ENCODE measurements around the gene RBMS3.
"Not testable (repeated sequence)": the region's sequence is repeated elsewhere in the genome, so short reads cannot be mapped to it uniquely, and the experiment has no call there.

RBMS3 gene

DNA sequence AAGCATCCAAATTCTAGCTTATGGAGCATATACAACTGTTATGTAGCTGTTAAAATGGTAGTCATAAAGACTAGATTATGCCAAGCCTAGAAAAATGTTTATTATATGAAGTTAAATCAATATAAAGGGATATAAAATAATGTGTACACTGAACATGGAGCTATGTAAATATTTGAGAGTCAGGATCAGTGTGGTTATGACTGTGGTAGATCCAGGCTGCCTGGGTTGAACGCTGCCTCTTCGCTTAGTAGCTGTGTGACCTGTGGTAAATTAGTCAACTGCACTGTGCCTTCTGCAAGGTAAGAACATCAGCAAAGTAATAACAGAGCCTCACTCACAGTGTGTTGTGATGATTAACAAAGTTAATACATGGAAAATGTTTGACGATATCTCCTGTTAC is 212.2 kb downstream of the RBMS3 start:
- no peak for DNase-seq

DNA sequence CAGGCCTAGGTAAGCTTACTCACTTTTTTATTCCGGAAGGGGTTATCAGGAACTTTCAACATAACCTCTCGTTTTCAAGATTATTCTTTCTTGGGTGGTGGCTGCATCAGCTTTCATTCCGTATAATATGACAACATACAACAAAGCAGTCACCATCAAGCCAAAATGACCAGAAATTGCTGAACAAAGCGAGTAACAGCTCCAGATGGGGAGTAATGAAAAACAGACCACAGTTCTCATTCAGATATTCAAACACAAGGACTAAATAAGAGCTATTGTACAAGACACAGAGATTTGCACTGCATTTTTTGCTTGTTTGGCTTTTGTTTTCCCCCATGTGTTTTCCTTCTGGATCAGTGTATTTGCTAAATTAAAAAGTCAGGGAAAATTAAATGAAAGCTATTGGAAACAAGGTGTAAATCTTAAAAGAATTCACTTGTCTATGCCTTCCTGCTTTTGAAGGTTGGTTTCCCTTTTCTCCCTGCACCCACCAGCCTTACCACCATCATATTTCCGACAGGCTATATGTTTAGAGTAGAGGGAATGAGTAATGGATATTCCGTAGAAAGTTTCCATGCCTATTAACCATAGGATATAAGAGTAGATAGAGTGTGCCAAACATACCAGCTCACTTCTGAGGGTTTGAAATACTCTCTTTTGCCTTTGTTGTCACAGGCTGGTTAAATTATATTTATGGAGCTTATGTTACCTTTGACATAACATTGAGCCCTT is 213.6 kb downstream of the RBMS3 start:
- no peak for DNase-seq

DNA sequence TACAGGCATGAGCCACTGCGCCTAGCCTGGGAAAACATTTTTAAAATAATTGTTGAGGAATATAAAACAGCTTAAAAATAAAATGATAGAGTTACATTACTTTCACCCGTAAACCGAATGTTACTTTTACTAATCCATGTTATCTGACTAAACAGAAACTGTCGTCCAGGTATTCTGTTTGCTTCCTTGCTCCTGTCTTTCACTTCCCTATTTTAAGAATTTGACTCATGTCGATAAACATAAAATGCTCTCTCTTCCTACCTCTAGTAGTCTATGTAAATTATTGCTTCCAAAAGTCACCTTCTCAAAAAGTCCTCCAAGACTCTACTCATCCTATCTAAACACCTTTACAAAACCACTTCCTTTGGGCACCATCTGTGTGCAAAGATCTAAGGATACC is 216.4 kb downstream of the RBMS3 start:
- DNase-seq, result no peak

DNA sequence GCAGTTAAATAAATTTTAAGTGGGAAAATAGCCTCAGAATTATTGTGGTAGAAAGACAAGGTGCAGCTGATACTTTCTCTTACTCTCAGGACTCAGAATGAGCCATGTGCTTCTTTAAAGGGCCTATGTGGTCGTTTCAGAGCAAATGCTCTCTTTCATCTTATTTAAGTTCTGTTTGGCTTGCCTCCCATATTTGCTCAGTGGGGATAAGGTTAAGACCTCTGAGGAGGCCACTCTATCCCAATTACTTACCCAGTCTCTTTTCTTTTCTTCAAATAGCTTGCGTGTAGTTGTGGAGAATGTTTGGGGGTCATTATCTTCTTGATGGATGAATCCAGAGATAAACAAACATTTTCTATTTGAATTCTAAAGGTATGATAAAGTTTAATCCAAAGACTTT is 221.9 kb downstream of the RBMS3 start:
- DNase-seq, result no peak

DNA sequence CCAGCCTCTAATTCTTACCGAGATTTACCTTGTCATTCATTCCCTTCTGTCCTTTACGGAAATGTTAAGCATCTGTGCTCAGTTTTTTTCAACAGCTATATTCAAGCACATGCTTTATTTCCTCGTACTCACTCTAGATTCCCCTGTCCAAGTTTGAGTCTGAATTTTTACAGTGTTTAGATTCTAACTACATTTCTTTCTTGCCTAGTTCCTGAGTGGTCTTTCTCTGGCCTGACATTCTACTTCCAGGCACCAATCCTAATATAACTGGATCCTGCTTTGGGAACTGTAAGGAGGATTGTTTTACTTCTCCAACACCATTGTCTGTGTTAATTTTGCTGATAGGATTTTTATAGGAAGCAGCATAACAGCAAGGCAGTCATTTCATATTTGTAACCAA is 222.4 kb downstream of the RBMS3 start:
- no peak for DNase-seq

DNA sequence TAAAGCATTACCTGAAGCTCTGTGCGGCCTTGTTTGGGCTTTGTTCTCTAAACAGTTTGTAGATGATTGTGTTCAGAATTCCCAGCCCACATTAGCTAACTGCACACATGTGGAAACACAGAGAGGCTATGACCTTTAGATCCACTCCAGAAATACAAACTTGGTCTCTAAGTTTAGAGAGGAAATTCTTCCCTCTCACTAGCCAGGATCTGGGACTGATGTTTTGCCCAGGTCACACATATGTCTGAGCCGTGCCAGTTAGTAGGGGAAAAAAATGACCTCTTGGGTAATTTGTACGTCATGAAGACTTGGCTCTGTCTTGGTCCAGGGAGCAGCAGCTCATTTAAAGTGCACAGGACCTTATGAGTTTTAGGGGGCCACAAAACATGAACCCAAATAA is 223.1 kb downstream of the RBMS3 start:
- DNase-seq, result no peak

DNA sequence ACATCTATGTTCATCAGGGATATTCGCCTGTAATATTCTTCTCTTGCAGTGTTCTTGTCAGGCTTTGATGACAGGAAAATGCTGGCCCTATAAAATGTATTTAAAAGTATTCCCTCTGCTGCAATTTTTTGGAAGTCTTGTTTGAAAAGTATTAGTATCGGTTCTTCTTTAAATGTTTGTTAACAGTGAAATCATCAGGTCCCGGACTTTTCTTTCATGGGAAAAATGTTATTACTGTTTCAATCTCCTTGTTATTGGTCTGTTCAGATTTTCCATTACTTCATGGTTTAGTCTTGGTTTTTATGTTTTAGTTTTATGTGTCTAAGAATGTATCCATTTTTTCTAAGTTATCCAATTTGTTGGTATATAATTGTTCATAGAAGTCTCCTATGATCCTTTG is 225.6 kb downstream of the RBMS3 start:
- no peak for DNase-seq

DNA sequence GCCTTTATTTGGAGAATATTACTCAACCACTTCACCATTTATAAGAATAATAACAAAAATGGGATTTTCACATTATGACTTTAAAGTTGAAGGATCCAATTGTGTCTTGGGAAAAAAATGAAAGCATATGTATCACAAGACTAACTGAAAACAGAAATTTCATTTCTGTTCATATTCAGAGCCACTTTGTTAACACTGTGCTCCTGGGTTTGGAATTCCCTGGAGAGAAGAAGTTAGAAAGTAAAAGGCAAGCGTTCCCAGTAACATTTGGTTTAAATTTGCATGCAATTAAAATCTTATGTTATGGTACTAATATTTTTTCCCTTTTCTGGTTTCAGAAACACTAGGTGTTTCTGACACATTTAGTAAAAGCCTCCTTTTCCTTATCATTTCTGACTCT is 230.8 kb downstream of the RBMS3 start:
- DNase-seq, result no peak

DNA sequence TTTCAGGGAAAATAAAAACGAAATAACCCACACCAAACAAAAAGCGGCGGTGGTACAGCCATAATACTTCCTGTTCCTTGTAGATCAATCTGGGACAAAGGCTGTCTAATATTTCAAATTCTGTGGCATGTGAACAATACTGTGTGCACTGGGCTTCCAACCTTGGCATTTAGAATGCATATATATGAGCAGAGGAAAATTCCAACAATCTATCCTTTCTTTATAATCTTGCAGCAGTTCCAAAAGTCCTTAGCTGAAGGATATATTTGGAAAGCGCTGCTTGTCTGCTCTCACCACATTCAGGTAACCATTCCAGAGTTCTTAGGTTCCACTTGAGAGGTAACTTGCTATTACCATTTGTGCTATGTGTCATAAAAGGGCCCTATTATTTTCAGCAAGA is 231.8 kb downstream of the RBMS3 start:
- no peak for DNase-seq

DNA sequence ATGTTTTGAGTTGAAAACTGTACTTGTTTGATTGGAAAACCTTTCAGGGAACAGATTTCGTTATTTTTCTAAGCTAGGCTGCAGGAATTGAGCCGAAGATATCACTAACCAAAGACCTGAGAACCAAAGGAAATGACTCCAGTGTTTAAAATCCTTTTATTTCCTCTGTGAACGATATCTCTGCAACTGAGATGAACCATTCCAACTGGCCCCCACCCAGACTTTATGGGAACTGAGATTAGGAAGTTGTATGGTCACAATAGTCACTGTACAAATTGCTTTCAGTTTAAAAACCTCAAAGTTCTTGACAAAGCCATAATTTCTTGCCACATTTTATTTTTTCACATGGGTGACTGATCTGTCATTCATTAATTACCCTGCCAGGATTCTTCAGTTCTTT is 232.4 kb downstream of the RBMS3 start:
- no peak for DNase-seq

DNA sequence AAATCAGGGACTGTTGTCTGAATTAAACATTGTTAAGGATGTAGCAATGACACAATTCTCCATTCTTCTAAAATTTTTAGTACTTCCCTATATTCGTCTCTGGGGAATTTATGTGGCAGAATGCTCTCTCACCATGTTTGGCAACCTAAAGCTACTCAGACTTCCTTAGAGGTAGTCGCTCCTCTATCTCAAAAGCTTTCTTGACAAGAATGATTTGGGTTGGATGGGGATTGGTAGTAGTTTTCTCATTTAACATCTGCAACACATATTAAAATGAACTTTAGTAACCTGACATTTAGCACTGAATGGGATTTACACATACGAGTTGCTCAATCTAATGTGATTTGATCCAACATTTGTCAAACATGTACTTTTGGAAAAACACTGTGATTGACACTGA is 233.3 kb downstream of the RBMS3 start:
- DNase-seq, result no peak

DNA sequence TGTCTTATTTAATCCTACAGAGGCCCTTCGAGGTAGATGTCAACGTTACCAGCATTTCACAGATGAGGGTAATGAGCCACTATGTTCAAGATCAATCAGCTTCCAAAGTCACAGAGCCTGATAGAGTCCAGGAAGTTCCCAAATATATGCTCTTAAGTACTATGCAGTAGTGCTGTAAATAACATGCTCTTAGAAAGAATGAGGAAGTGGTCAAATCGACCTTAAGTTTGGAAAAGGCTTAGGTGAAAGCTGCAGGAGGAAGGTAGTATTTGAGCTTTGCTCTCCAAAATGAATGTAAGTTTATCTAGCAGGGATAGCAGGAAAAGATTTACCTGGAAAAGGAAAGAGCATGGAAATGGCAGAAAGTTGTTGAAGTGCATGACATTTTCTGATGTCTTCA is 234.0 kb downstream of the RBMS3 start:
- no peak for DNase-seq

DNA sequence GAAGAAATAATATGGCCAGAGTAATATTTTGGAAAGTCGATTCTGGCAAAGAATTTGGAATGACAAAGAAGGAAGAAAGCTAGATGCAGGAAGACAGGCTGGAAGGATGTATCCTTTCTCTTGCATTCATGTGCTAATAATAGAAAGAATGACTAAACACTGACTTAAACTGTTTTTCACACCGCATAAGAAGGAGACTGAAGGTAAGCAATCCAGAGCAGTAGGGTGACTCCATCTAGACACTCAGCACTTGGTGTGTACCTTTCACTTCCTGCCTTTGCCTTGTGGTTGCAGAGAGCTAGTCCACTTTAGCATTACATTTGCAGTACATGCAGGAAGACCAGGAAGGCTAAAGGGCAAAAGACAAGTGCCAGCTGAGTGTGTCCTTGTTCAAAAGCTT is 234.6 kb downstream of the RBMS3 start:
- no peak for DNase-seq

DNA sequence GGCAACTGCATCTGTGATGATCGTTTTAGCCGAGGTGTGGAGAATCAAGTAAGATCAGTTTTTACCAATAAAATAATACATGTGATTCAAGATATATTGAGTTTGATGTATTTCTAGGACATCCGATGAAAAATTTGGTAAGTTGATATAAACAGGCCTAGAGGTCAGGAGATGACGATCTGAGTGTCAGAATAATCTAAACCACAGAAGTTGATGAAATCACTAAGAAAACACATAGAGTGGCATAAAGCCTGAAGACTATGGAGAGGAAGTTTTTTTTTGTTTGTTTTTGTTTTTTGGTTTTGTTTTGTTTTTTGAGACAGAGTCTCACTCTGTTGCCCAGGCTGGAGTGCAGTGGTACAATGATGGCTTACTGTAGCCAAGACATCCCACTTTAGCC is 235.3 kb downstream of the RBMS3 start:
- DNase-seq, result no peak

DNA sequence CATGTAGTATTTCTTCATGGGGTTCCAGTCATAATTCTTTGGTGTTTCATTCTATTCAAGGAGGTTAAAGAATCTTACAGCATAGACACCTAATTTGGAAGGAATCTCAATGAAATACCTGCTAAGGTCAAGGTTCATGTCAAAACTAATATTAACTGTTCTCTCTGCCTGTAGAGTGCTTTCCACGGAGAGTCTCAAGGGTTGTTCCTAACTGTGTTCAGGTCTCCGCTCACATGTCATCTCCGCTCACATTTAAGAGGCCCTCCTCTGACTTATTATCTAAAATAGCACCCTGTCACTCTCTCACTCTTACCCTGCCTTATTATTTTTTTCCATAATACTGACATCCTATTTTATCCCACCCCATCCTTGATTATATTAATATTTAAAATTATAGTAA is 239.9 kb downstream of the RBMS3 start:
- DNase-seq, result no peak

DNA sequence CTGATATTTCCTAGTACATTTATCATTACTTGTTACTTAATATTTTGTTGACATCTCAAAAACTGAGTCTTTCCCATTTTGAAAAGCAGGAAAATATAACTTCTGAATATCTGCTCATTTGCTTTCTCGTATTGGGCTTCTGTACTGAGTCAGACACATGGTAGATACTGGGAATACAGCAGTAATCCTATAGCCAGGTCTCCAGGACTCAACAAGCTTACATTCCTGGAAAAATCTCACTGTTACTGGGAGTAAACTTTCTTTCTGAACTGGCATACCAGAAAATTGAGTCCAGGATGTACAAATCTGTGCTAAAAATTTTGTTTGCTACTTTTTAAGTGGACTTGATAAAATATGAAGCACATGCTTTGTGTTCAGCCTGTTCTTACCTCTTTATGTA is 240.4 kb downstream of the RBMS3 start:
- DNase-seq, result no peak

DNA sequence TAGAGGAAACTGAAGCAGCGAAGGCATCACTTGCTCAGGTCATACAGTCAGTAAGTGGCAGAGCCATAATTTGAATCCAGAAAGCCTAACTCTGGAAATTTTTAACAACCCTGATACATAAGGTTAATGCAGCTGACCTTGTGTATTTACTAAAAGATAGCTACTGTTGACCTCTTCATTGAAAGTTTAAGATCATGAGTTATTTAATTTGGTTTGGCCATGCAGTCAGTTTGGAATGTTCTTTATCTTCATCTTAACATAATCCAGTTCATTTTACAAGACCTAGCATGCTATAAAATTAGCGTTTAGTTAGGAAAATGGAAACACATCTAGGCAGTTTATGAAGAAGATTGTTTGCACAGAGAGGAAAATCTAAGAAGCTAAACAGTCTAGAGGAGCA is 240.9 kb downstream of the RBMS3 start:
- no peak for DNase-seq

DNA sequence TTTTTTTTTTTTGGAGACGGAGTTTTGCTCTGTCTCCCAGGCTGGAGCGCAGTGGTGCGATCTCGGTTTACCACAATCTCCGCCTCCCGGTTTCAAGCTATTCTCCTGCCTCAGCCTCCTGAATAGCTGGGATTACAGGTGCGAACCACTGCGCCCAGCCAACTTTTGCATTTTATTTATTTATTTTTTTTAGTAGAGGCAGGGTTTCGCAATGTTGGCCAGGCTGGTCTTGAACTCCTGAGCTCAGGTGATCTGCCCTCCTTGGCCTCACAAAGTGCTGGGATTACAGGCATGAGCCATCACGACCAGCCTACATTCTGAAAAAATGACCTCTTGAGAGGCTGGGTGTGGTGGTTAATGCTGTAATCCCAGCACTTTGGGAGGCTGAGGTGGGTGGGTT is 243.6 kb downstream of the RBMS3 start:
- DNase-seq, result not testable (repeated sequence)

DNA sequence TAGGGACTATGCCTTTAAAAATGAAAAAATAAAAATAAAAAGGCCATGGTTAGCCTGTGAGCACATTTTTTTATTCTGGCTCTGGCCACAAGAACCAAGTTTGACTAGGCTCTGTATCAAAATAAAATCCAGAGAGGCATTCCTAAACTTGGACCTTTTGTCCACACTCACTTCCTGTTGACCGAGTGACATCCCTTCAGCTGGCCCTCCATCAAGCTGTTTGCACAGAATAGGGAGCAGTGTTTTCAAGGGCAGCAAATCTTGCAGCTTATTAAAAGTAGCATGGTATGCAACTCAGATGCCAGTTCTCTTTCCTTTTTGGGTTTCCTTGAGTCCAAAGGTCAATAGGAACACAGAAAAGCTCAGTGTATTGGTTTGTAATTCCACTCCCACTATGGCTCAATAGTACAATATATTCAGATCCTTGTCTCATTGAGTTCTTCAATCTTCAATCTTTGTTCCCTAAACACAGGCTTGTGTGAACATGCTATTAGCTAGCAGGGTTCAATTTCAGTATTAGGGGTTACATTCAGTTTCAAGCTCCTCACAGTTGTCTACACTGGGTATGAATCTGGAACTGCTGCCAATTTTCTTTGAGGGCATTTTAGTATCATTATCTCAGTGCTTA is 244.5 kb downstream of the RBMS3 start:
- DNase-seq, result peak; percentile 41

DNA sequence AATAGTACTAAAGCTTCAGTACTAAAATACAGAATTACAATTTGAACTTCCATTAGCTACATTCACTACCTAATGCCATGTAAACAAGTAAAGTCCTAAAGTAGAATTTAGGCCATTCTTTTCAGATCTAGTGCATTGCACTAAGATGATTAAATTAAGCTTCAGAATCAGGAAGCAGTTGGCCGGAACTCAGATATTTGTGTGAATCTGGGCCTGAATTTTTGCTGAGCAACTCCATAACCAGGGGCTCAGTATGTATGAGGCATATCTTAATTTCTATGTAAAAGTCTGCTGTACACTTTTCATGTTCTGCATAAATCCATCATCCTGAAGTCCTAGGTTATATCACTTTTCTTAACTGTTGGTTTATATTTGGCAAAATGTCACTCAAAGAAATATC is 246.4 kb downstream of the RBMS3 start:
- no peak for DNase-seq

DNA sequence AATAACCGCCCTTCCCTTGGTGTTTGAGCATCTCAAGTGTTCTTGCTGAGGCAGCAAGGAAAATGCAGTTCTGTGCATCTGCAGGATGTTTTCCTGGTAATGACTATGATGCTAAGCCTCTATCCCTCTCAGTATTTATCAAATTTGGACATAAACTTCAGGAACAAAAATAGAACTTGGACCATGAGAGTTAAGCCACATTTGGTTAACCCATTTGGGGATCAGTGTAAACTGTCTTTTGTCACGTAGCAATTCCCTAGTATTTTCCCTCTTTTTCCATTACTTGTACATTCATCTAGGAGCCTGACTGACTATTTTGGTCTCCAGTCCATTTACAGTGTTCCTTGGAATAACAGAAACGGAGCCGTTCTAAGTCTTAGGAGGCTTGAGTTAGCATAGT is 250.8 kb downstream of the RBMS3 start:
- no peak for DNase-seq

DNA sequence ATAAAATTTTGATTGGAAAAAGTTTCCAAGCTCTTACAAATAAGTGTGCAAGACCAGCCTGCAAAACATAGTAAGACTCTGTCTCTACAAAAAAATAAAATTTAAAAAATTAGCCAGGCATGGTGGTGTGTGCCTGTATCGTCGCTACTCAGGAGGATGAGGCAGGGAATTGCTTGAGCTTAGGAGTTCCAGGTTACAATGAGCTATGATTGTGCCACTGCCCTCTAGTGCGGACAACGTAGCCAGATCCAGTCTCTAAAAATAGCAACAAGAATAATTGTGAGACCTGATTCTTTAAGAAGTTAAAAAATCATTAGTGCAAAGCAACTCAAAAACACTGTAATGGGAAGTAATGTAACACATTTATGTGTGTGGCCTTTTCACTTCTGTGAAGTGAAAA is 251.6 kb downstream of the RBMS3 start:
- no peak for DNase-seq

DNA sequence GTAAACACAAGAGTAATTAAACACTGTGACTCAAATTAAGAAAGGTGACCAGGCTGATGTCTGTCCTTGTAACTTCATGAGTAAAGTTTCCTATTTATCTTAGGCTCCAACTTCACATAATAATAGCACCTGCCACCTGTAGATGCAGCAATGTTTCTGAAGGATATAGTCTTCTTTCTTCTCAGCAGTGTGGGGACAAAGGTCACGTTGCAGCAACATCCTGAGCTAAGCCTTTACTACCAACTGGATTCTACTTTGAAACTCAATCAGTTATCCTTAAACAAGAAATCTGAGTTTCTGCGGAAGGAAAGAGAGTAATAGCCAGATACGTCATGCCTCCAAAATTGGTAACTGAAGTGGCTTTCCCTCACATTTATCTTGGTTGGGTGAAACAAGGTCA is 253.1 kb downstream of the RBMS3 start:
- DNase-seq, result no peak

DNA sequence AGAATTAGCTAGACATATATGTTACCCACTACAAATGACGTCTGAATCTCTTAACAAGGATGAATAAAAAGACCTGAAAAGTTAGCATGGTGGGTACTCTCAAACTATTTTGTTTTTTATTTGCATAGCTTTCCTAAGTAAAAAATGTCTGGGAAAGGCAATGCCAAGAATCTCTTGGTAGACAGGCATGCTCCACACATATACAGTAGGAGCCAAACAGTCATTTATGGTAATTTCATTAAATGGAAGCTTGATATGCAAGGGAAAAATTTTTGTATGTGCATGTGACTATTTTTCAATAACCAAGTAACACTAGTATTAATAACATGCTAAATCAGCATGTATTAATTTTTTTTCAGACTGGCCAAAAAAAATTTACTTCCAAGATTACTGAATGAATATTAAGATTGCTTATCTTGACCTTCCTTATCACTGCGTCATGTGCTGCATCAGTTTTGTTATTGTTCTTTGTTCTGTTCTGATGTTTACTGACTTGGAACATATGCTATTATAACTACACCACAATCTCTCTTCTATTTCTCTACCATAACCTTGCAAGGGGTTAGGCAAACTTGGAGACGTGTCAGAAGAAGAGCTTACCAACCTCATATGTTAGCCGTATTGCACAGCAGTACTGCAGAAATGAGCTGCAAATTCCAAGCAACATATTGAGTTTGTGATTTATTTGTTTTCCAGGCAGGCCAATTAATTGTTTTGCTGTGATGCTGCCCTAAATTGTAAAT is 255.3 kb downstream of the RBMS3 start:
- DNase-seq, result no peak
